UCSD-AML1 (cell line): Measurements from ENCODE around the gene ENPP6.
"Not testable (repeated sequence)": the region's sequence is repeated elsewhere in the genome, so short reads cannot be mapped to it uniquely, and the experiment has no call there.

Source experiments
- DNase-seq: peaks from one replicate; lab custom pipeline; 2025; ENCODE audit not compliant: unreplicated experiment; lab: John Stamatoyannopoulos, UW

The ENPP6 gene

GRCh38 chr4:184150102-184150839 is 67.4 kb downstream of the ENPP6 start:
- no peak for DNase-seq

GRCh38 chr4:184148738-184149637 is 68.7 kb downstream of the ENPP6 start:
- no peak for DNase-seq

GRCh38 chr4:184147858-184148737 is 69.6 kb downstream of the ENPP6 start:
- no peak for DNase-seq

GRCh38 chr4:184146951-184147350 is 70.7 kb downstream of the ENPP6 start:
- DNase-seq: no peak

GRCh38 chr4:184145596-184145995 is 72.1 kb downstream of the ENPP6 start:
- no peak for DNase-seq

GRCh38 chr4:184143770-184144564 is 73.7 kb downstream of the ENPP6 start:
- no peak for DNase-seq

- no peak for DNase-seq
Measured at GRCh38 chr4:184142121-184143000, 75.3 kb downstream of the ENPP6 start.

GRCh38 chr4:184140901-184141300 is 76.8 kb downstream of the ENPP6 start:
- DNase-seq: not testable (repeated sequence)

- no peak for DNase-seq
Measured at GRCh38 chr4:184136525-184136924, 81.1 kb downstream of the ENPP6 start.

GRCh38 chr4:184126800-184127199 is 90.9 kb downstream of the ENPP6 start:
- no peak for DNase-seq

- DNase-seq: no peak
Measured at GRCh38 chr4:184122631-184123408, 94.9 kb downstream of the ENPP6 start.

GRCh38 chr4:184120549-184121127 is 97.0 kb downstream of the ENPP6 start:
- no peak for DNase-seq

- no peak for DNase-seq
Measured at GRCh38 chr4:184117662-184118199, 99.9 kb downstream of the ENPP6 start.

GRCh38 chr4:184115399-184115798 is 102.3 kb downstream of the ENPP6 start:
- DNase-seq: no peak

GRCh38 chr4:184114431-184114830 is 103.2 kb downstream of the ENPP6 start:
- no peak for DNase-seq

- DNase-seq: no peak
Measured at GRCh38 chr4:184112006-184112550, 105.6 kb downstream of the ENPP6 start.

- no peak for DNase-seq
Measured at GRCh38 chr4:184111233-184111832, 106.3 kb downstream of the ENPP6 start.
